Stimulated activated CD8-positive, alpha-beta memory T cell treated with anti-CD3 and anti-CD28 coated beads, Interleukin-2, amount 100 ng/mL, for 48 hours (primary cell): ENCODE measurements around the gene BDKRB1.

Experiments used
- DNase-seq, 2 donors: peaks; one replicate each; pipeline ENCODE4 v3.0.0-alpha.2; 2020; ENCODE audit warnings: low read depth in 2 of 2

BDKRB1 gene

DNA sequence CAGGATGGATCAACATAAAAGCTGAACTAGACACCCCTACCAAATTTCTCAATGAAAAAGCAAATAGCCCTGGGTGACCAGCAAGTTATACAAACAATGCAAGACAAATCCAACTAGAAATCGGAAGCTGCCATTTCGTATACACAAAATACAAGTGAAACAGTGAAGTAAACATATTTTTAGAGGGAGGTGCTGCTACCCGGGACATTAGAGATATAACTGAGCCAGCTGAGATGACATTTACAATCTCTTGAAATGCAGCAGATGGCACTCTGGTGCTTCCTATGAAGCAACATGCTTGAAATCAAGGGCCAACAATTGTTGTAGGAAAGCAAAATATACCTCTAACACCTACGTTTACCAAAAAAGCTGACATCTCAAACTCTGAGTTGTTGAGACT, 25.5 kb downstream of the BDKRB1 start:
- no peak for DNase-seq

DNA sequence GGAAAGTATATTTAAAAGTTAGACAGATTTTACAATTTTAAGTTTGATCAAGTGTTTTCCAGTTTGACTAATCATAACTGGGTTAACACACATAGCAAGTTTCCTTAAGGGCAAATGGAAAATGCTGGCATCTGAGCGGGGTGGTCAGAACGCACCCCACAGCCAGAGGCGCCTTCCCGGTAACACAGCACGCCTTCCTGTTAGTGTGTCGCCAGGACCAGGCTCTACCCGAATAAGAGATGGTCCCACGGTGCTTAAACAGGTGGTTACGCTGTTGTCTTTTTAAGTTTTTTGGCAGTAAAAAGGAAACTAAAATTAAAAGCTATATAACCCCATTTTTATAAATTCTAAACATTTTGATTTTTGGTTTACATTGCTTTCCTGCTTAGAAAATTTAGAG, 28.0 kb downstream of the BDKRB1 start:
- DNase-seq: no peak

GRCh38 chr14:96284430-96284829, 28.4 kb downstream of the BDKRB1 start:
- DNase-seq: no peak

DNA sequence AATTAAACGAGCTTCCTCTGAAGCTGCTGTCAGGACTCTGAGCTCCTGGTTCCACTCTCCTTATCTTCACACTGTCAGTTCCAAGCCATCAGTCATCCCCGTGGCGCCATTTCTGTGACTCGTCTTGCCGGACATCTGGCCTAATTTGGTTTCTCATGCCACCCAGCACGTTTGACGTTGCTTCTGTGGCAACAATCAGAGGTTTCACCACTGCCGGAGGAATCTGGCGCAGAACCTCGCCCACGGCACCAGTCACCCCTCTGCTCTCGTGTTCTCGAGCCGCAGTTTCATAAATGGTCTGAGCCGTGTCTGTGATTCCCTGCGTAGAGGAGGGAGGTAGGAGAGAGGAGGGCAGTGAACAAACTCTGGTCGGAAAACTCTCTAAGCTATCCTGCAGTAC, 29.7 kb downstream of the BDKRB1 start:
- DNase-seq: no peak

GRCh38 chr14:96286251-96286650, 30.2 kb downstream of the BDKRB1 start:
- DNase-seq: no peak

DNA sequence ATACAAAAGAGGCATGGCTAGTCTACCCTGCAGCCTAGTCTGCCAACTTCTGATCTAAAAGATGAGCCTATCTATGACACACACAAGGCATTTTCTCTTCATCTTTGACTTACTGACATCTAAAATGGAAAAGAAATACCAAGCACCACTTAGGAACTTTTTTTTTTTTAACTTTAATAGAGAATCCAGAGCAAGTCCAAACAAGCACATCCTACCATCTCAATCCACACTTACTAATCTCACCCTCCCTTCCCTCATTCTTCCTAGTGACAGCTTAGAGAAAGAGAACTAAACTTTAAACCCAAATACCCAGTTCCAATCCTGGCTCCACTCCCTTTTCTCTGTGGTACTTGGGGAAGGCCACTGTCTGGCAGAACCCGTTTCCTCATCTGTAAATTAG, 31.8 kb downstream of the BDKRB1 start:
- no peak for DNase-seq

- no peak for DNase-seq
Observed at GRCh38 chr14:96294246-96294645, 38.2 kb downstream of the BDKRB1 start.

GRCh38 chr14:96297000-96297399, 41.0 kb downstream of the BDKRB1 start:
- no peak for DNase-seq

GRCh38 chr14:96297997-96298515, 42.0 kb downstream of the BDKRB1 start:
- DNase-seq: no peak

DNA sequence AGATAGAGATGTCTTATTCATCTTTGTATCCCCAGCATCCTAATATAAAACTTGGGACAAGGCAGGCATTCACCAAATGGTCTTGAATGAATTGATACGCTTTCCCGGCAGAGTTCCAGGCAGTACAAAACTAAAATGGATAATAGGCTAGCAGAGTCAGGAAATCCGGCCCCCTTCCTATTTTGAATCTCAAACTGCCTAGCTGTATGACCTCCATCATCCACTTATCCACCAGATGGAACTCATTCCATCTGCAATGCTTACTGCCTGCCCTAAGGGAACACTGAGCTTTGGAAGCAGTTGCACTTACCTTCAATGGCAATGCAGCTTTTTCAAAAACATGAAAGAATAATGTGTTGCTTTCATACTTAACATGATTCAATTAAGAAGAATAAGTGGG, 43.4 kb downstream of the BDKRB1 start:
- no peak for DNase-seq

DNA sequence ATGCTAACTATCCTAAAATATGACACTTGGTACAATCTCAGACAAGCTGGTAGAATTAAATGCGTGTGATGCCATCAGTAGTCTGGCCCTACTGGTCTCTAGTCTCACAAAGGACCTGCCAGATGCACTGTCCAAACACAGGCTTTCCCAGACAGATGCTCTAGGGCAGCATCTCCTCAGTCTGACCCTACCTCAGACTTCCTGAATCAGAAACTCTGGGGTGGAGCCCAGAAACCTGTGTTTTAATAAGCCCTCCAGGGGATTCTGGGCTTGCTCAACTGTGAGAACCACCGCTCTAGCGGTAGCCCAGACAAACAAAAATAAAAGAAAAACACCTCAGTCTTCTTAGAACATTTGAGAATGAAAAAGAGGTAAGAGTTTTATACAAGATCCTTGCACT, 48.0 kb downstream of the BDKRB1 start:
- no peak for DNase-seq

DNA sequence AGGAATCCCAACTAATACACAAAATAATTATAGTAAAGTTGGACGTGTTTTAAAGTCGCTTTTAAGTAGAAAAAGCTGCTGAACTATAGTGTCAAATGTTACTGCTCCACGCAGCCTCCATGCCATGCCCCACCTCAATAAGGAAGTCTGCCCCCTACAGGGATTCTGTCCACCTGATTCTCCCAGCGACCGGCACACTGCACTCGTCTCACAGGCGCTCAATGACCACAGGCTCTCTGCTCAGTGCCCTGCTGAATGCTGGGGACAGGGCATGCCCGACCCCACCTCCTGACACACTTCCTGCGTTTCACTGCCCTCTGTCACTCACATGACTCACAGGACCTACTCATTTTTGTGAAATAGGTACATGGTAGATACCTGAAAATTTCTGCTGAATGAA, 48.9 kb downstream of the BDKRB1 start:
- DNase-seq: no peak

GRCh38 chr14:96307434-96307833, 51.4 kb downstream of the BDKRB1 start:
- no peak for DNase-seq

DNA sequence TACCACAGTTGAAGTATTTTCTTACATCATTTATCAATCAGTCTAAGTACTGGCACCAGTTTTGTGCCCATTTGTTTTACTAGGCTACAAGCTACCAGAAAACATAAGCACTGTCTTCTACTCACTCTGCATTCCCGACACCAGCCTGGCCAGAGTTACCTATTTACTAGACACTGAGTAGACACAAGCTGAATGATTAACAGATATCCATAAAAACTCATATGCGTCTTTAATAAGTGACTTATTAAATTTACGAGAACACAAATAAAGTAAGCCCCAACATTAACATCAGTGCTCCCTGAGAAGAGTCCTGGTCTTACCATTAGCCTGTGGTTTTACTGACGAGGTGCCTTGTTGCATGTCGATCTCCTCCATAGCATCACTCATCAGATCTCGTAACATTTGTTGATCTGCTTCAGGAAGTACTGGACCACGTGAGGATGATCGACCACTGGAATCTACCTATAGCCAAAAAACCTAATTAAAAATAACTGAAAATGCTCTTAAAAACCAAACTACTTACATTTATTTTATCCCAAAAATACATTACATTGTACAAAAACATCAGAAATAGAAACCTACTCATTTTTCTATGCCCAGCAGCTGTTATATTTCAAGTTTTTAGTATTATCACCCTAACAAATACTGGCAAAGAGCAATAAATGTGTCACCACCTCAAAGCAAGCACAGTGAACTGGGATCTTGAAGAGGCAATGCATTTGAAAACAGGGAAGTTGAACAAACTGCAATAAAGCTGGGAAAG, 53.3 kb downstream of the BDKRB1 start:
- no peak for DNase-seq

DNA sequence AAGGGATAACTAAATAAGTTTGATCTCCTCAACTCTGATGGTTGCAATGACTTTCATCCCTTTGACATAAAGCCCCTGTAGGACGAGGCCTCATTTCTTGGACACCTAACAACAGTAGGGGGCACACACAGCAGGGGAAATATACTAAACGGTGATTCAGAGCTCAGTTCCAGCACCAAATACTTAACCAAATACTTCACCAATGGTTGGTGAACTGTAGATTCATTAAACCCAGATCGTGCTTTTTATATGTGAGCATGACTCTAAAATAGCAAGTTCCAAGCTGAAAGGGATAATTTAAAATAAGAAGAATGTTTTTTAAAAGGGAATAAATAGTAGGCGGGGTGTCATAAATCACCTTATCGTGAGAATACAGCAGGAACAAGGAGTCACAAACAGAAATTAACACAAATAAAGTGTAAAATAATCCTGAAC, 53.9 kb downstream of the BDKRB1 start:
- no peak for DNase-seq

DNA sequence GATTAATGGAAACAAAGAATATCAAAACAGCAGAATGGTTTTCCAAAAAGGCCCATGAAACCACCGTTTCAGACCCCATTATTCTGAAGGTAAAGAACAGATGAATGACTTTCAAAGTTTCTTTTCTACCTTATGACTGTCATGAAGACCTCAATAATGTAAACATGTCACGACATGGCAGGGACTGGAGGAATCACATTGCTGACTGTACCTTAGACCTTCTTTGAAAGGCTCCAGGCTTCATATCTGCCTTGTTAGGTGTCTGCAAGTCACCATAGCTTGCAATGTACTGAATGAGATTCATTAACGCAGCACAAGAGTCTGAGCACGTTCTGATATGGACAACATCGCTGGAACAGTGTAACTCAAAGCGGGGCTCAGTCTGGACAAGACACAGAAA, 54.9 kb downstream of the BDKRB1 start:
- no peak for DNase-seq
